Suprapubic skin (tissue), 4 donors: ENCODE data around the gene FLYWCH2. TPM values are rescaled to one million over a fixed set of nuclear protein-coding genes. Genes with fewer than 3 reads are reported as not detected.

Experiments used
- DNase-seq, 2 donors: peaks; one replicate each; pipeline ENCODE4 v3.0.0-alpha.2; 2019; ENCODE audit warnings: low spot score in 2 of 2
- H3K27ac ChIP-seq: fragments of 200-600 bp; sonication (generic); one replicate; pipeline ENCODE4 v1.5.1; 2019
- H3K27me3 ChIP-seq: fragments of 200-600 bp; sonication (generic); one replicate; pipeline ENCODE4 v1.5.1; 2019
- H3K36me3 ChIP-seq: fragments of 200-600 bp; sonication (generic); one replicate; pipeline ENCODE4 v1.5.1; 2019
- H3K4me1 ChIP-seq: fragments of 200-600 bp; sonication (generic); one replicate; pipeline ENCODE4 v1.5.1; 2019
- H3K4me3 ChIP-seq: fragments of 200-600 bp; sonication (generic); one replicate; pipeline ENCODE4 v1.5.1; 2019; ENCODE audit warnings: mild to moderate bottlenecking
- H3K9me3 ChIP-seq: fragments of 200-600 bp; sonication (generic); one replicate; pipeline ENCODE4 v1.5.1; 2019
- CTCF ChIP-seq, 2 donors: fragments of 200-600 bp in 1 of 2; fragments of 450-650 bp in 1 of 2; sonication (generic) in 1 of 2; IDR thresholded peaks; one replicate each; pipeline ENCODE4 v1.5.1; 2016 to 2019; ENCODE audit warnings: antibody characterized with exemption in 2 of 2, mild to moderate bottlenecking in 1 of 2, moderate library complexity in 1 of 2
- EP300 ChIP-seq: sonication (generic); formaldehyde crosslinking; IDR thresholded peaks from one replicate; pipeline ENCODE4 v1.6.1; 2017; ENCODE audit warnings: antibody characterized with exemption
- POLR2A ChIP-seq, 2 donors: fragments of 450-650 bp; IDR thresholded peaks; one replicate each; pipeline ENCODE4 v1.6.1; 2017; ENCODE audit warnings: antibody characterized with exemption in 2 of 2, mild to moderate bottlenecking in 2 of 2, moderate library complexity in 2 of 2
- POLR2AphosphoS5 ChIP-seq, 3 donors: sonication (generic); formaldehyde crosslinking; IDR thresholded peaks; one replicate each; pipeline ENCODE4 v1.6.1; 2017; ENCODE audit warnings: antibody characterized with exemption in 3 of 3
- WGBS: methylation state at CpG from one replicate; pipeline ENCODE4 v1.1.5; 2018; 5-methylcytosine and 5-hydroxymethylcytosine counted together
- total RNA-seq, 4 donors: library from RNA; depleted of rRNA; stranded (reverse); fragments of >200 nt; gene quantifications; one replicate each; pipeline ENCODE4 v1.1.0, GENCODE V29; 2016

The FLYWCH2 gene
- total RNA-seq, 4 donors from 2014 or later: 31.5 to 42.1 (median 34.7) TPM

GRCh38 chr16:2902337-2903130 is 19.5 kb downstream of the FLYWCH2 start:
- no peak for DNase-seq
- Histone ChIP-seq H3K4me3 (no peak overlapping the region), H3K27ac (no peak overlapping the region), H3K36me3 (peaks cover 29% of the 10 kb centered on the region), H3K27me3 (no peaks in the 10 kb centered on the region), H3K9me3 (no peaks in the 10 kb centered on the region), H3K4me1 (peaks cover 19% of the 10 kb centered on the region)
- TF ChIP-seq CTCF (IDR thresholded peaks at IDR 0.05) (no peak), POLR2A (IDR thresholded peaks at IDR 0.05) (no peak), EP300 (no peak), POLR2AphosphoS5 (IDR thresholded peaks at IDR 0.05) (no peak)
- WGBS: 90% methylated on average over 9 of the region's 9 CpGs

- Histone ChIP-seq H3K27me3 (no peaks in the 10 kb centered on the region), H3K27ac (peak overlapping the region; percentile 89), H3K36me3 (peaks cover 13% of the 10 kb centered on the region), H3K9me3 (no peaks in the 10 kb centered on the region), H3K4me3 (peak overlapping the region; percentile 93), H3K4me1 (peaks cover 20% of the 10 kb centered on the region)
- 3% methylated on average over 22 of the region's 62 CpGs for WGBS
- TF ChIP-seq POLR2AphosphoS5 (IDR thresholded peaks at IDR 0.05): peak in 1 of 3 donors; percentile 39
- TF ChIP-seq CTCF (IDR thresholded peaks at IDR 0.05): peak; percentile 58 to 99
- no peak for TF ChIP-seq EP300
- peak; percentile 89 to 93 for DNase-seq
Measured at GRCh38 chr16:2904100-2904921, 21.3 kb downstream of the FLYWCH2 start.

GRCh38 chr16:2904922-2905240 is 21.9 kb downstream of the FLYWCH2 start:
- peak overlapping the region; percentile 93 for H3K4me3 ChIP-seq
- DNase-seq: peak in 1 of 2 donors; percentile 81
- H3K27ac ChIP-seq: peak overlapping the region; percentile 89
- H3K4me1 ChIP-seq: peaks cover 20% of the 10 kb centered on the region
- H3K9me3 ChIP-seq: no peaks in the 10 kb centered on the region
- peaks cover 7% of the 10 kb centered on the region for H3K36me3 ChIP-seq
- WGBS: 1% methylated on average over 21 of the region's 32 CpGs
- TF ChIP-seq POLR2AphosphoS5 (IDR thresholded peaks at IDR 0.05): no peak
- no peak for TF ChIP-seq EP300
- TF ChIP-seq CTCF (IDR thresholded peaks at IDR 0.05): no peak
- TF ChIP-seq POLR2A (IDR thresholded peaks at IDR 0.05): no peak
- H3K27me3 ChIP-seq: no peaks in the 10 kb centered on the region

GRCh38 chr16:2905241-2905987 is 22.4 kb downstream of the FLYWCH2 start:
- Histone ChIP-seq H3K27ac (peak overlapping the region; percentile 89), H3K4me1 (peaks cover 20% of the 10 kb centered on the region), H3K36me3 (peaks cover 5% of the 10 kb centered on the region), H3K4me3 (peak overlapping the region; percentile 93), H3K9me3 (no peaks in the 10 kb centered on the region), H3K27me3 (no peaks in the 10 kb centered on the region)
- peak; percentile 100 for DNase-seq
- WGBS: 3% methylated on average over 37 of the region's 51 CpGs
- TF ChIP-seq POLR2AphosphoS5 (IDR thresholded peaks at IDR 0.05) (peak in 2 of 3 donors; percentile 16 to 84), POLR2A (IDR thresholded peaks at IDR 0.05) (peak; percentile 63 to 71), CTCF (IDR thresholded peaks at IDR 0.05) (no peak), EP300 (no peak)
